PC-3 (cell line): ENCODE data around the gene CYP1B1.

ENCODE experiments used
- CTCF ChIP-seq: fragments of 300-600 bp; sonication (generic); conservative IDR thresholded peaks from 2 replicates; pipeline ENCODE4 v1.5.1; 2017; ENCODE audit warnings: antibody characterized with exemption, low read depth, mild to moderate bottlenecking, low read length
- EZH2 ChIP-seq: fragments of 300-600 bp; sonication (generic); IDR thresholded peaks from one replicate; pipeline ENCODE4 v1.6.1; 2017; ENCODE audit warnings: antibody characterized with exemption, mild to moderate bottlenecking, low read length; ENCODE audit not compliant: unreplicated experiment
- EZH2phosphoT487 ChIP-seq: fragments of 300-600 bp; sonication (generic); IDR thresholded peaks from 2 replicates; pipeline ENCODE4 v1.6.1; 2018; ENCODE audit warnings: mild to moderate bottlenecking, antibody characterized with exemption, low read length, borderline replicate concordance

GRCh38 chr2:38098421-38099098 is 22.6 kb upstream of the CYP1B1 start:
- TF ChIP-seq CTCF, result no peak
- TF ChIP-seq EZH2phosphoT487, result no peak
- no peak for TF ChIP-seq EZH2
